Measurements from ENCODE around the gene RBFA.

The RBFA gene

DNA sequence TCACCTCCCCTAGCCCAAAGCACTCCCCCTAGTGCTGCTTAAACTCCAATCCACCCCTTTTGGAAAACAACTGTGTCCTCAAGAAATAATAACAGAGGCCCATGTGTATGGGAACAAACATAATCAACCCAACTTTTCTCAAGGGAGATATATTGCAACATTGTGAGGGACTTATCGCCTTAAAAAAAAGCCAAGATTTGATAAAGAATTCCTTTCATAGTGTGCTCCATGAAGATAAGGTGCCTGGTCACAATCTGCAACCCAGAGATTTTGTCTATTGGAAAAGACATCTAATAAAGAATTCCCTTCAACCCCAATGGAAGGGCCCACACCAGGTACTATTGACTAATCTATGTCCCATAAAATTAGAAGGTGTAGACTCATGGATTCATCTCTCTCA is 4.5 kb upstream of the RBFA start:
- DNase-seq (ENCODE audit: low spot score), result no peak

DNA sequence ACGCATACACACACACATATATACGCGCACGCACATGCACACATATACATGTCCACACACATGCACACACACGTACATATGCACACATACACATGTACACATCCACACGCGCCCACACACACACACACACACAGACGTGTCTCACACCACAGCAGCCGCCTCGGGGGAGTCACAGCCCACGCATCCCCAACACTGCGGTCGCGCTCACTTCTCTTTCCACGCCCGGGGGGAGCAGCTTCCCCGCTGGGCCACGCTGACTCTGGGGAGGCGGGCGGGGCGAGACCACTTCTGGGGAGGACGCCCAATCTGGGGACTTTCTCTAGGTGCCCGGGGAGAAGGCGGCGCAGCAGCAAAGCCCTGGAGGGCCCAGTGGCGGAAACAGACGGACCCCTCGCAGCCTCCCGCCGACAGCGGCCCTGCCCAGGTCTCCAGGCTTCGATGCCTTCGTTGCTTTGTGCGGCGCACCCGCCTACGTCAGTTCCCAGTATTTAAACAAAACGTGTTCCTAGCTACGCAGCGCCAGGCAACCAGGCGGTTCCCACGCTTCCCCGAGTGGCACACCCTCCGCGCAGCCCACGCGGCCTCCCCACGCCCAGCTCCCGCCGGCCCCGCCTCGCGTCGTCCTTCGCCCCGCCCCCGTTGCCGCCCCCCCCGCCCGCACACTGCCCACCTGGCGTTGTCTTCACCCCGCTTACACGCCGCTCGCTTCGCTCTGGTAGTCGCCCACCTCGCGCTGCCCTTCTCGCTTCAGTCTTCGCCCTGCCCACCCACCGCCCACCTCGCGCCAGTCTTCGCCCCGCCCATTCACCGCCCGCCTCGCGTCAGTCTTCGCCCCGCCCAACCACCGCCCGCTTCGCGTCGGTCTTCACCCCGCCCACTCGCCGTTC is 810 bp upstream of the RBFA start:
- no peak for DNase-seq (ENCODE audit: low spot score)

DNA sequence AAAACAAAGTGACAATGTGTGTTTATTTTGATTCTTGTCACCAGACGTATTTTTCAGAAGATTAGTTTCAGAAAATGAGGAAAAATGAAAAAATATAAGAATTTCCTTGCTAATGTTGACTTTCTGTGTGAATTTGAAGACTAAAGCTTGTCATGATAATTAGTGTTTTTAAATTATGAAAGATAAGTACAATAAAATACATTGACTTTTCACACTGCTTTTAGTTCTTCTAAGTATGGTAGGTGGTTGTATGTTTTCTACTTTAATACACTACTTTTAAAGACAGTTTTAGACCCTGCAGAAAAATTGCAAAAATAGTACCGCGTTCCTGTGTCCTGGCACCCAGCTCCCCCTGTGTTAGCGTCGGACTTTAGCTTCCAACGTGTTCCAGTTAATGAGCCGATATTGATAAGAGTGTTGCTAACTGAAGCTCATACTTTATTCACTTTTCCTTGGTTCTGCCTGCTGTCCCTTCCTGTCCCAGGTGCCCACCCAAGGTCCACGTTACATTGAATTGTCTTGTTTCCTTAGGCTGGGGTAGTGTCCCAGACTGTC is 695 bp downstream of the RBFA start:
- no peak for DNase-seq (ENCODE audit: low spot score)

DNA sequence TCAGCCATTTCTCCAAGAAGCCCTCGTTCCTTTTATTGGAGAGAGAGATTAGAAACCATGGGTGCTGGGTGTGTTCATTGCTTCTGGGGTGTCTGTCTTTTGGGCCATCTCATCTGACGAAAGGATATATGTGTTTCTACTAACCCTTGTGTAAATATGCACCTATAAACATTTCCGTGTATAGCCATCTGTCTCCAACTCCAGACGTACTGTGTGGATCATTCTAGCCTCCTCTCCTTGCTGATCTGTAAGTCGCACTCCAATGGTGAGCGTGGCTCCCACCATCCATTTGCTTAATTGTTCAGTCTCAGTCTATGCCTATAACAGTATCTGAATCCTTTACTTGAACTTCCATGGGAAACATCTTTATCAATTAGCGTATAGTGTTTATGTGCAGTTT is 1.8 kb downstream of the RBFA start:
- no peak for DNase-seq (ENCODE audit: low spot score)

DNA sequence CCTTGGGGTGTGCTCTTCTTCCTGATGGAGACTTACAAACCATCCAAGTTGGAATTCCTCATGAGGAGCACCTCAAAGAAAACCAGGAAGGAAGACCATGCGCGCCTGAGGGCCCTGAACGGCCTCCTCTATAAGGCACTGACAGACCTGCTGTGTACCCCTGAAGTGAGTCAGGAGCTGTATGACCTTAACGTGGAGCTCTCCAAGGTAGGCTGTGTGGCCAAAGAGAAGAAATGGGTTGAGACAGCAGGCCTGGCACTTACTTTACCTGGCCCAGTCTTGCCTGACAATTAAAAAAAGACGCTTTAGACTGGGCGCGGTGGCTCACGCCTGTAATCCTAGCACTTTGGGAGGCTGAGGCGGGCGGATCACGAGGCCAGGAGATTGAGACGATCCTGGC is 3.1 kb downstream of the RBFA start:
- no peak for DNase-seq (ENCODE audit: low spot score)

DNA sequence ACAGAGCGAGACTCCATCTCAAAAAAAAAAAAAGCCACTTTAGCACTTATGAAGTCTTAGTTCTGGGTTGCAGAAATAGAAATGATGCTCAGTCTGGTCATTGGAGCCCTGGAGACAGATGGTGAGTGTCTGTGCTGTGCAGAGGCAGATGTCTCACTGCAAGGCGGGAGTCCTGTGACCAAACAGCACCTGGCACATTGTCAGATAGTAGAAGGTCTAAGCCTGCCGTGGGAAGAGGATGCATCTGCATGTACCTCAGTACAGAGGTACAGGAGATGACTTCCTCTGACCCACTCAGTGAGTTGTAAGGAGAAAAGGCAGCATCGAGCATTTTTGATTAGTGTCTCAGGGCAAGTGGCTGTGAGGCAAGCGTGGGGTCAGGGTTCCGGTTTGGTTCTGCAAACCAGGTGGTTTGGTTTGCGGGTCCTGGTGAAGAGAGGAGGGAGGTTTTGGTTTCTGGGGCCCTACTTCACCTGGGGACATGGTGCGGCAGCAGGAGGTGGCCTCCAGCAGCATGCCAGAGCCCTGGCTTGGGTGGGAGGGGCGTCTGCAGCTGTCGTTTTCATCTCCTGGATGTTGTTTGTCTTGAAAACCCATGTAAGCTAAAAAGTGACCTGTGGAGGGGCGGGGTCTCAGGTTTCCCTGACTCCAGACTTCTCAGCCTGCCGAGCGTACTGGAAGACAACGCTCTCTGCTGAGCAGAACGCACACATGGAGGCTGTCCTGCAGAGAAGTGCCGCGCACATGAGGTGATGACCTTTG is 3.8 kb downstream of the RBFA start:
- DNase-seq (ENCODE audit: low spot score), result no peak

DNA sequence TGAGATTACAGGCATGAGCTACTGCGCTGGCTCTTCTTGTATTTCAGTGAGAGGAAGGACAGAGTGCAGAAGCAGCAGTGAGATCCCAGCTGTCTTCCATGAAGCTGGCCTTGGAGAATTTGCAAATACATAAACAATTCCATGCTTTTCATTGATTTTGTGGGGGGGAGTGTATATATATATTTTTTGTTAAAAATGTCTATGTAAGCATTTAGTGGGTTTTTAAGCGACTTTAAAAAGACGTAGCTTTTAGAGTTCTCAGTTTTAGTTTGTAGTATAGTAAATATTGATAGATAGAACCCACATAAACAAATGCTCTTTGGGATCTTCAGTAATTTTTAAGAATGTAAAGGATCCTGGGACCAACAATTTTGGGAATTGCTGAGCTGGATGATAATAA is 6.3 kb downstream of the RBFA start:
- no peak for DNase-seq (ENCODE audit: low spot score)

DNA sequence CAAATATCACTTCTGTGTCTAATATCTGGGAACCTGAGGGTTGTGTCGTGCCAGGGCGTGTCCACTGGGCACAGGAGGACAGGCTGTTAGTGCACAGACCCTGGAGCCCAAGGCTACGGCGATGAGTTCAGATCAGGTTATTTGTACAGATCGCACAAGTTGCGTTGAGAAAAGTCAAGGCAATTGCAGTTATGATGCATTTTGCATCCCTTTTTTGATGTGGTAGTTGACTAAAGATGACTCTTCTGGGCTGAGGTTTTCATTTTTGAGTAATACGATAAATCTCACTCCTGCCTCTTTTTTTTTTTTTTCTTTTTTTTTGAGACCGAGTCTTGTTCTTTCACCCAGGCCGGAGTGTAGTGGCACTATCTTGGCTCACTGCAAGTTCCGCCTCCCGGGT is 7.2 kb downstream of the RBFA start:
- DNase-seq (ENCODE audit: low spot score), result no peak

DNA sequence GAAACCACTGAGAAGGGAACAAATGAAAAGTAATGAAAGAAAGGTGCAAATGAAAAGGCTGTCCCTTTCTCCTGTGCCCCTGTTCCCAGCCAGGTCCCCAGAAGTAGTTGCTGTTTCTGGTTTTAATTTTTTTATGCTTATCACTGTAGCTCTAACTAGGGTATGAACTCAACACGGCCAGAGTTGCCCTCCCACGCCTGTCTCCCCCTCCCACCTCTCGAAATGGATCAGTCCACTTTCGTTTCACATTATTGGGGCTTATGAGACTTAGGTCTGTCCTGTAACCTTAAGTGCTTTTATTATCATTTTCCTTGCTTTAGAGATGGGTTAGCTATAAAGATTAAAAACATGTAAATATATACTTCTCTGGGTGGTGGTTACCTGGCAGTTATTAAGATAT is 8.6 kb downstream of the RBFA start:
- no peak for DNase-seq (ENCODE audit: low spot score)

DNA sequence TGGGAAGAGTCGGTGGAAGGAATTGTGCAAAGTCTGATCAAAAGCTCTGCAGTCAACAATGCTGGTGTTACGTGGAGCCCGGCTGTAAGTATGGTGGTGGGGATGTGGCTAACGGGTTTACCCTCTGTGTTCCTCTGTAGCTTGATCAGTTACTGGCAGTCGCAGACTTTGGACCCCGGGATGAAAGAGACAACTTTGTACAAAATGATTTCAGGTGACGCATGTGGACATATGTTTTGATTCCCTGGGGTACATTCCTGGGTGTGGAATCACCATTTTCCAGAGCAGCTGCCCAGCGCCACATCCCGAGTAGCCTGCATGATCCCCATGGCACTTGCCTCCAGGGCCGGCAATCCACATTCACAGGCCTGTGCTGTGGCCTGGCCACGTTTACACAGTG is 9.8 kb downstream of the RBFA start:
- DNase-seq (ENCODE audit: low spot score), result no peak

DNA sequence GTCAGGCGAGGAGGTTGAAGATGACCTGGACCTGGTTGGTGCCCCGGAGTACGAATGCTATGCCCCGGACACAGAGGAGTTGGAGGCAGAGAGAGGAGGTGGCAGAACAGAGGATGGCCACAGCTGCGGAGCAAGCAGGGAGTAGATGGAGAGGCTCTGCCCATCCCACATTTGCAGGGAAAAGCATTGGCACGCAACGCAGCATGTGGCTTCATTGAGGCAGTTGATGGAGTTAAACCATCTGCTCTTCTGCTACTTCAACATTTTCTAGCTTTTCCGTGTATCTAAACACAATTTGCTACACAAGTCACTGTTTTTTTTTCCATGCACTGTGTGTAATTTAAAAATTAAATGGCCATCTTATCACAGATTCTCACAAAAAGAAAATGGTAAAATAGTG is 11.8 kb downstream of the RBFA start:
- no peak for DNase-seq (ENCODE audit: low spot score)

DNA sequence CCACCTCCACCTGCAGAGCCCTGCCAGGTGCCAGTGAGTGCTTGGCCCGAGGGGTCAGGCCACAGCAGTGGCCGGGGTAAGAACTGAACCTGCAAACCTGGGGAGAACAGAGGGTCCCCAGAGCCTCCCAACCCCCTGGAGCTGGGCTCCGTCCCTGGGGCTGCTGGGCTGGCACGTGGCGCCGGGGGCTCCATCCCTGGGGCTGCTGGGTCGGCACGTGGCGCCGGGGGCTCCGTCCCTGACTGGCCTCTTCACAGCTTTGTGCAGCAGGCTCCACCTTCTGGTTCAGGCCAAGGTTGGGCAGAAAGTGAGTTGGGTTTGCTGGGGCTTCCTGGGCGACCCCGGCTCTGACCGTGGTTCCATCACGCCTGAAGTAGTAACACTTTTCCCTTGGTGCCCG is 12.2 kb downstream of the RBFA start:
- no peak for DNase-seq (ENCODE audit: low spot score)

DNA sequence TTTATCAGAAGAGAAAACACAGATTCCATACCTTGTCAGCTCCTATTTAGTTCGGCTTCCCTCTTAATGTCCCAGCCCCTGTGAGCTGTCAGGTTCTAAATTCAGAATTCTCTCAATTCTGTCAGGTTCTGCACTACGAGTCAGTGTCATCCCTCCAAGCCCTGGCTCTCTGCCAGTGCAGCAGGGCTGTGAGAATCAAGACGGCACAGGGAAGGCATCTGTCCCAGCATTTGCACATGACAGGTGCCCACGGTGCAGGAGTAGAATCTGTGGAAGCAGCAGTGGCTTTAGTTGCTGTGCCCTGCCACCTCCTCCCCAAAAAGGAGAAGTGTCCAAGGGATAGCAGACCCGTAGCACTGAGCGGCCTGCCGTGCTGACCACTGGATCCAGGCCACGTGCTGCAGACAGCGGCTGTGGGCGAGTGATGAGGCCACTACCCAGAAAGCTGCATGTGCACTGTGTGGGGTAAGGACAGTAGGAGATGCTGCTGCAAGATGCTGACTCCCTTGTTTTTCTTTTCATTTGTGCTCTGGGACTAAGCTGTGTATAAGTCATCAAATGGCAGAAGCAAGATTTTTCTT is 12.8 kb downstream of the RBFA start:
- no peak for DNase-seq (ENCODE audit: low spot score)

DNA sequence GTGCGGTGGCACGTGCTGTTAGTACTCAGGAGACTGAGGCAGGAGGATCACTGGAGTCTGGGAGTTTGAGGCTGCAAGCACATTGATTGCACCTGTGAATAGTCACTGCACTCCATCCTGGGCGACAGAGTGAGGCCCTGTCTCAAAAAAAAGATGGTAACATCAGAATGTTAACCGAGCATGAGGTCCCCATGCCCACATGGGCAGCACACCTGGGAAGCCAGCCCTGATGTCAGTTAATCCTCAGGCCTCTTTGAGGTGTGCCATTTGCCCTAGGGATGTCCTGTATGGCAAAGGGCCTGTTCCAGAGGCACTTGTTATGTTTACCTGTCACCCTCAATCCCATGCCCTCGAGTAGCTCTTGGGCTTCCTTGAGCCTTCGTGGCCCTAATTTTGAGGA is 16.6 kb downstream of the RBFA start:
- DNase-seq (ENCODE audit: low spot score), result no peak

DNA sequence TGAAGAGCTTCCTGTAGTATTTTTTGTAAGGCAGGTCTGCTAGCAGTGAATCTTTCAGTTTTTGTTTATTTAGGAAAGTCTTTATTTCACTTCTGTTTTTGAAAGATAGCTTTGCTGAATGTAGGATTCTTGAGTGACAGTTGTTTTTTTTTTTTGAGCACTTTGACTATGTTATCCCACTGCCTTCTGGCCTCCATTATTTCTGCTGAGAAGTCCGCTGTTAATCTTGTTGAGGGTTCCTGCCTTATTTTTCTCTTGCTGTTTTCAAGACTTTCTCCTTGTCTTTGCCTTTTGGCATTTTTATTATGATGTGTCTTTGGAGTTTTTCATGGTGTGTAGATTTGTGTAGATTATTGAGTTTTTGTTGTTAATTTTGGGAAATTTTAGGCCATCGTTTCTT is 21.9 kb downstream of the RBFA start:
- DNase-seq (ENCODE audit: low spot score), result no peak

DNA sequence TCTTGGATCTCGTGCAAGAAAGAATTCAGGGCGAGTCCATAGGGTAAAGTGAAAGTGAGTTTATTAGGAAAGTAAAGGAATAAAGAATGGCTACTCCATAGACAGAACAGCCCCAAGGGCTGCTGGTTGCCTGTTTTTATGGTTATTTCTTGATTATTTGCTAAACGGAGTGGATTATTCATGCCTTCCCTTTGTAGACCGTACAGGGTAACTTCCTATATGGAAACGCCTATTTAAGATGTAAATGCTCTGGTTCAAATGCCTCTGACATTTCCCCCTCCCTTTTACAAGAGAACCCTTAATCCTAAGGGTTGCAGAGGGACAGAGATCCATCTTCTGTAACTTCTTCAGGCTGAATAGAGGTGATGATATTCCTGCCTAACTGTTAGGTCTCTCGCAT is 25.7 kb downstream of the RBFA start:
- no peak for DNase-seq (ENCODE audit: low spot score)

DNA sequence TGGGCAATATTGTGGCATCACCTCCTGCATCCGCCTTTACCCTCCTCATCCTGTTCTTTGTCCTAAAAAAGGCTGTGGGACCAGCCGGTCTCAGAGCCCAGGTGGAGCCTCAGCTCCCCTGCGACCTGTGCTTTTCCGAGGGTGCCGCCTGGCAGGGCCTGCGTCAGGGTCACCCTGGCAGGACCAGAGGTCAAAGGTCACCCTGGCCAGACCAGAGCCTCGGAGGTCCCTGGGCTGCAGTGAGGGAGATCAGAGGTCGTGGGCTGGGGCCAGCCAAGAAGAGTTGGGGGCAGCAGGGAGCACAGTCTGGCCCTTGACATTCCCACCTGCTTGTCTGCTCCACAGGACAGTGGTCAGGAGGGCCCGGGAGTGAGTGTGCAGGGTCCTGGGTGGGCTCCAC is 31.5 kb downstream of the RBFA start:
- peak; percentile 34 for DNase-seq (ENCODE audit: low spot score)

DNA sequence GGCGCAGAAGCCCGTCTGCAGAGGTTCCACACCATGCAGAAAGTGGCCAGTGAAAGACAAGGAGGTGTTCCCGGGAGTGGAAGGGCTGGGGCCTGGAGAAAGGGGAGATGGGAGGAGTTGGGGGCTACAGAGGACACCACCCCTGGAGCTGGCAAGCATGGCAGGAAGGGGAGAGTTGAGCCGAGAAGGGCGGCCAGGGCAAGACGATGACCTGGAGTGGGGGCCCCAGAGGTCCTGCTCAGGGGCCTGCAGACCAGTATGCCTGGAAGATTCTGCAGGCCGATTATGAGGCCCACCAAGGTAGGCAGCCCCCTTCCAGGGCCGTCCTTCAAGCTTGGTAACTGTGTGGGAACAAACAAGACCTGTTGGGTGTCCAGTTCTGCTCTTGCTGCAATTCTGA is 33.1 kb downstream of the RBFA start:
- peak; percentile 19 for DNase-seq (ENCODE audit: low spot score)

DNA sequence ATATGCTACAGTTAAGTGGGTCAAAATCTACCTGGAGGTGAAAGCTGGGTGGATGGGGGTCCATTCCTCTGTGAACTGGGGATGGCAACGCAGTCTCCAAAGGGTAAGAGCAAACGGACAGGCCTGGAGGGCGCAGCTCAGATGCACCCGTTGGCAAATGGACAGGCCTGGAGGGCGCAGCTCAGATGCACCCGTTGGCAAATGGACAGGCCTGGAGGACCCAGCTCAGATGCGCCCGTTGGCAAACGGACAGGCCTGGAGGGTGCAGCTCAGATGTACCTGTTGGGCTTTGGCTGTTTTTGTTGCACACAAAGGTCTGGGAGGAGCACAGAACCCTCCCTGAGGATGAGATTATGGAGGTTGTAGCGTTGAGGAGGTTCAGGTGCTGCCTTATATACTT is 33.7 kb downstream of the RBFA start:
- no peak for DNase-seq (ENCODE audit: low spot score)

DNA sequence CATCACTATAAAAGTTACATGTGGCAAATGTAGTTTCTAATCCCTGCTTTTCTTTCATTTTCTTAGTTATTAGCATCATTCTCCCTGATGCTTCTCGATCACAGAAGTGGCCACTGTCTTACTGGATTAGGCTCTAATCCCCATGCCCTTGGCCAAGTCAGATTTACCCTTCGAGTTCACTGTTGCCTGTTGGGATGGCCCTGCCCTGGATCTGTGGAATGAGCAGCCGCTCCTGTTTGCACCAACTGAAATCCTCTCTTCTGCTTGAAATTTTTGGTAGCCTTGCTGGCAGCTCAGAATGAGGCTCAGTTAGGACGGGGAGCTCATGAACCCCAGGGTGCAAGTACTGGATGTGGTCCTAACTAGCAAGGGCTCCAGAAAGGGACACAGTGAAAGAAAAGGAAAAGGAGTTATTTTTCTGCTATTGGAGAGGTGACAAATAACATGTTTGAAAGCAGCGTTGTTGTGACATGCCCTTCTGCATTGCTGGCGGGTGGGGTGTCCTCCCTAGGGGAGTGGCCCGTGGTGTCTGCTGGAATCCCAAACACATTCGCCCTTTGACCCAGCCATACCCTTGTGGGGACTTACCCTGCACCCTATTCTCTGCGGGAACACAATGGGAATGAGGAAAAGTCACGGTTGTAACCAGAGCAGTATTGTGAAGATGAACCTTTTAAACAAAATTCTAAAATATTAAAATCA is 34.5 kb downstream of the RBFA start:
- DNase-seq (ENCODE audit: low spot score), result no peak

DNA sequence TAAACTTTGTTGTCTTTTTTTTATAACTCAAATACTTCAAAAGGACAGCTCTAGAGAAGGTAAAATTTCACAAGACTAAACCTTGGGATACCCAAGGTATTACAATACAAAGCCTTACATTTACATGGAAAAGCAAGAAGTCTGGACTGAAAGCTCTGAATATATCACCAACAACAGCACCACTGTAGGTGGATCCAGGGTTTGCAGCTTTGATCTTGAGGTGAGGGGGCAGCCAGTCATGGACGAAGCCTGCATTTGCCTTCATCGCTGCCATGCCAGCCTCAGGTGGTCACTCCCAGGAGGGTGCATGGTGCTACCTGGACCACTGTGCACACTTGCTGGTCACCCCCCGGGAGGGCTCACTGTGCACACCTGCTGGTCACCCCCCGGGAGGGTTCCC is 36.6 kb downstream of the RBFA start:
- DNase-seq (ENCODE audit: low spot score), result no peak

DNA sequence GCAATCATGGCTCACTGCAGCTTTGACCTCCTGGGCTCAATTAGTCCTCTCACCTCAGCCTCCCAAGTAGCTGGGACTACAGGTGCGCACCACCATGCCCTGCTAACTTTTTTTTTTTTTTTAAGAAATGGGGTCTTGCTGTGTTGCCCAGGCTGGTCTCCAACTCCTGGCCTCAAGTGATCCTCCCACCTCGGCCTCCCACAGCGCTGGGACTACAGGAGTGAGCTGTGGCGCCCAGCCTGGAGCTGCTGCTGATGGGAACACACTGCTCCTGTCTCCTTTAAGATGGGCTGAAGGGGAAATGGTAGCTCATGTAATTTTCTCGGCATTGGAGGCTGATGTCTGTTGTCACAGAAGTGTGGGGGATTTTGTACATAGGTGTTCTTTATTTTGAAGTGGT is 39.9 kb downstream of the RBFA start:
- no peak for DNase-seq (ENCODE audit: low spot score)
